GM12878 (cell line): ENCODE results near the gene NOTCH1. TPM values are rescaled to one million over a fixed set of nuclear protein-coding genes. Genes with fewer than 3 reads are reported as not detected.

Experiments used
- ATAC-seq: fragments of 200-7000 bp; cut with Tn5 transposase; 3 replicates; pipeline ENCODE4 v1.9.1; 2020; ENCODE audit warnings: mild to moderate bottlenecking, moderate library complexity
- BruUV-seq: library from RNA; stranded (reverse); fragments of 400-500 nt; replicated peaks from 2 replicates; lab custom pipeline; 2021; lab: Mats Ljungman, UMichigan
- CTCF ChIA-PET: fragments of 300-600 bp; sonication (Branson Sonifier 250); formaldehyde crosslinking; extraction: SDS; loops from one replicate; lab custom pipeline; 2021; ENCODE audit warnings: inconsistent platforms; lab: Yijun Ruan, JAX
- POLR2A ChIA-PET: fragments of 350-600 bp; formaldehyde crosslinking; extraction: SDS; loops from one replicate; lab custom pipeline; 2021; ENCODE audit warnings: inconsistent platforms; lab: Charles Lee
- RAD21 ChIA-PET: fragments of 300-600 bp; sonication (Branson Sonifier 250); formaldehyde crosslinking; loops from one replicate; lab custom pipeline; 2023; ENCODE audit warnings: antibody characterized with exemption; ENCODE audit not compliant: unreplicated experiment; lab: Charles Lee
- SMC1A ChIA-PET: fragments of 300-600 bp; sonication (Branson Sonifier 250); formaldehyde crosslinking; loops from one replicate; lab custom pipeline; 2023; ENCODE audit not compliant: unreplicated experiment, uncharacterized antibody; lab: Charles Lee
- DNase-seq: peaks from one replicate; pipeline ENCODE4 v3.0.0-alpha.2; 2011; ENCODE audit warnings: low read depth, low spot score
- FAIRE-seq: peaks from 3 replicates; lab custom pipeline; 2011; peaks lifted over from hg19 to GRCh38; lab: Jason Lieb, UNC
- H2AFZ ChIP-seq: 2 replicates; pipeline ENCODE4 v1.6.0; 2011; ENCODE audit warnings: low read depth, low read length, control low read depth; ENCODE audit not compliant: control insufficient read depth
- H3K27ac ChIP-seq: 2 replicates; pipeline ENCODE4 v1.5.1; 2011; ENCODE audit warnings: control low read depth; ENCODE audit not compliant: control insufficient read depth, insufficient read depth
- H3K27me3 ChIP-seq, 2 experiments: replicated peaks in 1 of 2; 2 replicates each; pipeline versions ENCODE4 v1.6.0 to v1.6.1; 2011; ENCODE audit warnings: low read length in 1 of 2; ENCODE audit not compliant: control insufficient read depth in 2 of 2, insufficient read depth in 2 of 2
- H3K36me3 ChIP-seq, 2 experiments: 2 replicates each; pipeline ENCODE4 v1.5.1; 2011; ENCODE audit warnings: low read length in 1 of 2; ENCODE audit not compliant: control insufficient read depth in 2 of 2, insufficient read depth in 2 of 2
- H3K4me1 ChIP-seq: 2 replicates; pipeline ENCODE4 v1.6.1; 2011; ENCODE audit warnings: mild to moderate bottlenecking, low read length, moderate library complexity, mixed read lengths; ENCODE audit not compliant: control insufficient read depth, insufficient read depth
- H3K4me2 ChIP-seq: 2 replicates; pipeline ENCODE4 v1.6.0; 2011; ENCODE audit warnings: control low read depth; ENCODE audit not compliant: control insufficient read depth, insufficient read depth
- H3K4me3 ChIP-seq: fragments of 200-600 bp; sonication (generic); 2 replicates; pipeline ENCODE4 v1.5.1; 2016
- H3K79me2 ChIP-seq: 2 replicates; pipeline ENCODE4 v1.6.0; 2011; ENCODE audit warnings: low read length; ENCODE audit not compliant: control insufficient read depth, insufficient read depth
- H3K9ac ChIP-seq: 2 replicates; pipeline ENCODE4 v1.8.0; 2011; ENCODE audit warnings: low read length, control low read depth, mixed read lengths; ENCODE audit not compliant: control insufficient read depth, insufficient read depth
- H3K9me3 ChIP-seq: replicated peaks from 3 replicates; pipeline ENCODE4 v1.5.1; 2011; ENCODE audit warnings: mild to moderate bottlenecking, low read length; ENCODE audit not compliant: control insufficient read depth, insufficient read depth
- H4K20me1 ChIP-seq: 2 replicates; pipeline ENCODE4 v1.6.0; 2011; ENCODE audit not compliant: control insufficient read depth, insufficient read depth
- CBX5 ChIP-seq: sonication (generic); IDR thresholded peaks from 2 replicates; pipeline ENCODE4 v1.6.1; 2016; ENCODE audit warnings: low read depth, moderate library complexity, mild to moderate bottlenecking, inconsistent platforms
- CTCF ChIP-seq, 3 experiments: IDR thresholded peaks in 2 of 3; conservative IDR thresholded peaks in 1 of 3; 2 replicates each; pipeline ENCODE4 v1.5.1; 2011; ENCODE audit warnings: low read depth in 3 of 3, low read length in 3 of 3, mild to moderate bottlenecking in 3 of 3, control low read depth in 2 of 3, moderate library complexity in 2 of 3, inconsistent platforms in 1 of 3, mixed read lengths in 1 of 3; ENCODE audit not compliant: control insufficient read depth in 2 of 3, insufficient read depth in 1 of 3; ENCODE audit errors: extremely low read depth in 1 of 3
- KLF5 ChIP-seq: fragments of 450-650 bp; IDR thresholded peaks from 2 replicates; pipeline ENCODE4 v1.6.1; 2014; ENCODE audit warnings: mild to moderate bottlenecking; ENCODE audit not compliant: partially characterized antibody
- PML ChIP-seq: IDR thresholded peaks from 2 replicates; pipeline ENCODE4 v1.6.1; 2012; ENCODE audit warnings: low read length, inconsistent platforms
- ZNF592 ChIP-seq: fragments of 450-650 bp; IDR thresholded peaks from 2 replicates; pipeline ENCODE4 v1.6.1; 2017; ENCODE audit warnings: mild to moderate bottlenecking, moderate library complexity
- ZNF687 ChIP-seq: fragments of 450-650 bp; IDR thresholded peaks from 2 replicates; pipeline ENCODE4 v1.6.1; 2017; ENCODE audit warnings: mild to moderate bottlenecking, moderate library complexity
- WGBS: methylation state at CpG from one replicate; pipeline ENCODE4 v1.1.6; 2016; ENCODE audit warnings: low lambda C conversion rate; ENCODE audit not compliant: insufficient replicate concordance, insufficient coverage; ENCODE audit errors: missing lambda C conversion rate; 5-methylcytosine and 5-hydroxymethylcytosine counted together
- in situ Hi-C: fragments of 300-500 bp; cut with MboI; formaldehyde crosslinking; loops from 9 replicates; pipeline ENCODE4 v1.14.3; 2018; ENCODE audit warnings: mixed read lengths
- intact Hi-C: fragments of 100-400 bp; cut with micrococcal nuclease; formaldehyde crosslinking; loops from one replicate; pipeline ENCODE4 v1.14.2; 2022; ENCODE audit not compliant: unreplicated experiment
- polyA plus RNA-seq, 11 experiments: library from polyadenylated mRNA; depleted of rRNA in 4 of 11; unstranded in 6 of 11; stranded (reverse) in 5 of 11; fragments of >200 nt; fragmentation: Nextera tagmentation in 4 of 11; fragmentation: Illumina TruSeq in 1 of 11; extraction: Ambion mirVana in 4 of 11; extraction: Trizol in 1 of 11; gene quantifications; 1 replicate in 1 of 11; 2 replicates in 10 of 11; pipeline versions ENCODE4 v1.2.1 to v1.2.3, GENCODE V29; 2011 to 2016; ENCODE audit warnings: inconsistent platforms in 2 of 11, missing spikeins in 2 of 11, low read depth in 1 of 11
- total RNA-seq, 4 experiments: library from RNA; depleted of rRNA in 3 of 4; stranded (reverse); fragments of >200 nt in 3 of 4; fragmentation: Illumina TruSeq in 1 of 4; extraction: Trizol in 1 of 4; gene quantifications; 2 replicates each; pipeline versions ENCODE4 v1.2.1 to v1.2.3, GENCODE V29; 2013 to 2021

The NOTCH1 gene
- total and polyA plus RNA-seq, 10 of the 15 experiments (the other 5 are each of a cell fraction or from before 2014, with no cell fraction given), result 0.02 to 40.0 (median 3.7) TPM

- TF ChIP-seq ZNF687 (no peak), CBX5 (no peak), PML (no peak), KLF5 (no peak)
Measured at GRCh38 chr9:136497916-136498695, 47.7 kb downstream of the NOTCH1 start (continued).

- no peak for DNase-seq
- no TSS peak for BruUV-seq
- SMC1A ChIA-PET, result interaction anchor here (0.5 kb wide), 1 partner anchor 77 kb away, joined by 4 read pairs; no protein-coding TSS in a partner anchor
- peaks cover 0 to 31% of the 10 kb centered on the region in 2 experiments; a peak in 2 of 4 replicates for H3K36me3 ChIP-seq
- POLR2A ChIA-PET, result no interaction called here
- 93% methylated on average over 40 of the region's 56 CpGs for WGBS
- no peak overlapping the region for H3K4me3 ChIP-seq
- H3K9ac ChIP-seq, result no peak overlapping the region
- intact Hi-C loops (no loop called here), in situ Hi-C loops (no loop called here)
- no peaks in the 10 kb centered on the region for H4K20me1 ChIP-seq
- FAIRE-seq, result no peak
- H3K4me2 ChIP-seq, result no peak overlapping the region
- no peaks in the 10 kb centered on the region for H3K4me1 ChIP-seq
- no peak overlapping the region for H3K27ac ChIP-seq
- RAD21 ChIA-PET, result no interaction called here
- CTCF ChIA-PET, result interaction anchor here (1.0 kb wide), 1 partner anchor 75 kb away, joined by 4 read pairs; no protein-coding TSS in a partner anchor
- no peak for ATAC-seq
- H3K9me3 ChIP-seq, result no peaks in the 10 kb centered on the region
- H3K79me2 ChIP-seq, result no peaks in the 10 kb centered on the region
- no peak overlapping the region for H2AFZ ChIP-seq
- H3K27me3 ChIP-seq, result no peaks in the 10 kb centered on the region
- TF ChIP-seq CTCF (IDR thresholded peaks at IDR 0.05 in 2 of 3, conservative IDR thresholded peaks at IDR 0.05 in 1 of 3; ENCODE audit: control insufficient read depth in 2 of 3, extremely low read depth in 1 of 3, insufficient read depth in 1 of 3, low read depth in 3 of 3, low read length in 3 of 3) (no peak), ZNF592 (no peak)
Measured at GRCh38 chr9:136496801-136497620, 48.8 kb downstream of the NOTCH1 start.
